ENCODE measurements around the gene PARD3B. TPM values are rescaled to one million over a fixed set of nuclear protein-coding genes. Genes with fewer than 3 reads are reported as not detected.

Gene PARD3B
- total and polyA plus RNA-seq, 3 donors from 2014 or later: 14.6 to 36.8 (median 29.6) TPM

- H3K27me3 ChIP-seq: no peaks in the 10 kb centered on the region
- TF ChIP-seq POLR2A (IDR thresholded peaks at IDR 0.05) (no peak), CTCF (IDR thresholded peaks at IDR 0.05) (no peak)
- no peaks in the 10 kb centered on the region for H3K36me3 ChIP-seq (ENCODE audit: low read depth, missing control alignments)
- H3K27ac ChIP-seq: no peak overlapping the region
- H3K4me1 ChIP-seq: no peaks in the 10 kb centered on the region
- DNase-seq: no peak
- no peak overlapping the region for H3K4me3 ChIP-seq
- intact Hi-C loops (cut with DNase I; ENCODE audit: low total_unique reads): no loop called here
- no peaks in the 10 kb centered on the region for H3K9me3 ChIP-seq
- WGBS, 2 donors: 71 to 85% methylated on average over 3 of the region's 3 CpGs
These were observed 1068.8 kb downstream of the PARD3B start for GRCh38 chr2:205613970-205614559.

GRCh38 chr2:205614965-205615364, 1069.7 kb downstream of the PARD3B start:
- Histone ChIP-seq H3K36me3 (ENCODE audit: low read depth, missing control alignments) (no peaks in the 10 kb centered on the region), H3K9me3 (no peaks in the 10 kb centered on the region), H3K4me3 (no peak overlapping the region), H3K27me3 (no peaks in the 10 kb centered on the region), H3K4me1 (no peaks in the 10 kb centered on the region), H3K27ac (no peak overlapping the region)
- TF ChIP-seq CTCF (IDR thresholded peaks at IDR 0.05) (no peak), POLR2A (IDR thresholded peaks at IDR 0.05) (no peak)
- no peak for DNase-seq
- WGBS, 2 donors: 86 to 88% methylated on average over 4 of the region's 4 CpGs
- intact Hi-C loops (cut with DNase I; ENCODE audit: low total_unique reads): no loop called here

- Histone ChIP-seq H3K9me3 (no peaks in the 10 kb centered on the region), H3K36me3 (ENCODE audit: low read depth, missing control alignments) (no peaks in the 10 kb centered on the region), H3K27me3 (no peaks in the 10 kb centered on the region), H3K4me3 (no peak overlapping the region), H3K4me1 (no peaks in the 10 kb centered on the region), H3K27ac (no peak overlapping the region)
- intact Hi-C loops (cut with DNase I; ENCODE audit: low total_unique reads): no loop called here
- WGBS, 2 donors: 91 to 95% methylated on average over 2 of the region's 2 CpGs
- DNase-seq: no peak
- TF ChIP-seq POLR2A (IDR thresholded peaks at IDR 0.05): no peak
- no peak for TF ChIP-seq CTCF (IDR thresholded peaks at IDR 0.05)
These were observed 1072.6 kb downstream of the PARD3B start for GRCh38 chr2:205617905-205618304.

- H3K27ac ChIP-seq: no peak overlapping the region
- no peak for TF ChIP-seq CTCF (IDR thresholded peaks at IDR 0.05)
- TF ChIP-seq POLR2A (IDR thresholded peaks at IDR 0.05): no peak
- no peaks in the 10 kb centered on the region for H3K9me3 ChIP-seq
- intact Hi-C loops (cut with DNase I; ENCODE audit: low total_unique reads): no loop called here
- no peak overlapping the region for H3K4me3 ChIP-seq
- WGBS, 2 donors: 70 to 80% methylated on average over 1 of the region's 1 CpG
- no peaks in the 10 kb centered on the region for H3K27me3 ChIP-seq
- DNase-seq: no peak
- no peaks in the 10 kb centered on the region for H3K36me3 ChIP-seq (ENCODE audit: low read depth, missing control alignments)
- no peaks in the 10 kb centered on the region for H3K4me1 ChIP-seq
These were observed 1074.3 kb downstream of the PARD3B start for GRCh38 chr2:205619600-205619999.

- no peaks in the 10 kb centered on the region for H3K4me1 ChIP-seq
- no peak overlapping the region for H3K27ac ChIP-seq
- DNase-seq: no peak
- H3K27me3 ChIP-seq: no peaks in the 10 kb centered on the region
- H3K9me3 ChIP-seq: no peaks in the 10 kb centered on the region
- H3K36me3 ChIP-seq (ENCODE audit: low read depth, missing control alignments): no peaks in the 10 kb centered on the region
- no peak overlapping the region for H3K4me3 ChIP-seq
- TF ChIP-seq POLR2A (IDR thresholded peaks at IDR 0.05): no peak
- TF ChIP-seq CTCF (IDR thresholded peaks at IDR 0.05): no peak
- intact Hi-C loops (cut with DNase I; ENCODE audit: low total_unique reads): no loop called here
- WGBS, 2 donors: 53 to 89% methylated on average over 1 of the region's 1 CpG
These were observed 1081.8 kb downstream of the PARD3B start for GRCh38 chr2:205627085-205627484.
